Ishikawa (cell line): ENCODE data around the gene GCAT.

Experiments
- EP300 ChIP-seq: IDR thresholded peaks from 2 replicates; pipeline ENCODE4 v1.6.1; 2012; ENCODE audit warnings: borderline replicate concordance
- FOXM1 ChIP-seq: IDR thresholded peaks from 2 replicates; pipeline ENCODE4 v1.6.1; 2012; ENCODE audit warnings: low read depth, borderline replicate concordance
- MAX ChIP-seq: IDR thresholded peaks from 2 replicates; pipeline ENCODE4 v1.6.1; 2012
- NFIC ChIP-seq: IDR thresholded peaks from 2 replicates; pipeline ENCODE4 v1.6.1; 2012
- RAD21 ChIP-seq: IDR thresholded peaks from 2 replicates; pipeline ENCODE4 v1.6.1; 2012; ENCODE audit warnings: low read depth
- REST ChIP-seq: IDR thresholded peaks from 2 replicates; pipeline ENCODE4 v1.6.1; 2012; ENCODE audit warnings: low read depth, mild to moderate bottlenecking
- TAF1 ChIP-seq: IDR thresholded peaks from 2 replicates; pipeline ENCODE4 v1.6.1; 2012; ENCODE audit warnings: low read depth, mild to moderate bottlenecking
- TCF12 ChIP-seq: IDR thresholded peaks from 2 replicates; pipeline ENCODE4 v1.6.1; 2012; ENCODE audit warnings: low read depth
- USF1 ChIP-seq: IDR thresholded peaks from 2 replicates; pipeline ENCODE4 v1.6.1; 2012
- YY1 ChIP-seq: IDR thresholded peaks from 2 replicates; pipeline ENCODE4 v1.6.1; 2012; ENCODE audit warnings: low read depth
- ZBTB7A ChIP-seq: IDR thresholded peaks from 2 replicates; pipeline ENCODE4 v1.6.1; 2012; ENCODE audit warnings: low read depth

- no peak for TF ChIP-seq NFIC
- no peak for TF ChIP-seq TAF1
- TF ChIP-seq RAD21: no peak
- TF ChIP-seq TCF12: no peak
- TF ChIP-seq YY1: no peak
- no peak for TF ChIP-seq ZBTB7A
- TF ChIP-seq MAX: no peak
- TF ChIP-seq FOXM1: no peak
- no peak for TF ChIP-seq REST
- no peak for TF ChIP-seq USF1
- no peak for TF ChIP-seq EP300
Observed at GRCh38 chr22:37808294-37808657, 542 bp downstream of the GCAT start.
